Esophagus mucosa (tissue), 1 donor: Measurements from ENCODE around the gene SEPTIN8. TPM values are rescaled to one million over a fixed set of nuclear protein-coding genes. Genes with fewer than 3 reads are reported as not detected.

ENCODE experiments used
- ATAC-seq: fragments of 200-7000 bp; cut with Tn5 transposase; one replicate; pipeline ENCODE4 v1.9.1; 2020
- total RNA-seq: library from RNA; stranded (reverse); gene quantifications from one replicate; pipeline ENCODE4 v1.2.4, GENCODE V29; 2023
- donor health status: DM: yes; HTN: yes; CAD: no.

SEPTIN8 gene
- total RNA-seq, 1 donor from 2014 or later: 46.0 TPM

DNA sequence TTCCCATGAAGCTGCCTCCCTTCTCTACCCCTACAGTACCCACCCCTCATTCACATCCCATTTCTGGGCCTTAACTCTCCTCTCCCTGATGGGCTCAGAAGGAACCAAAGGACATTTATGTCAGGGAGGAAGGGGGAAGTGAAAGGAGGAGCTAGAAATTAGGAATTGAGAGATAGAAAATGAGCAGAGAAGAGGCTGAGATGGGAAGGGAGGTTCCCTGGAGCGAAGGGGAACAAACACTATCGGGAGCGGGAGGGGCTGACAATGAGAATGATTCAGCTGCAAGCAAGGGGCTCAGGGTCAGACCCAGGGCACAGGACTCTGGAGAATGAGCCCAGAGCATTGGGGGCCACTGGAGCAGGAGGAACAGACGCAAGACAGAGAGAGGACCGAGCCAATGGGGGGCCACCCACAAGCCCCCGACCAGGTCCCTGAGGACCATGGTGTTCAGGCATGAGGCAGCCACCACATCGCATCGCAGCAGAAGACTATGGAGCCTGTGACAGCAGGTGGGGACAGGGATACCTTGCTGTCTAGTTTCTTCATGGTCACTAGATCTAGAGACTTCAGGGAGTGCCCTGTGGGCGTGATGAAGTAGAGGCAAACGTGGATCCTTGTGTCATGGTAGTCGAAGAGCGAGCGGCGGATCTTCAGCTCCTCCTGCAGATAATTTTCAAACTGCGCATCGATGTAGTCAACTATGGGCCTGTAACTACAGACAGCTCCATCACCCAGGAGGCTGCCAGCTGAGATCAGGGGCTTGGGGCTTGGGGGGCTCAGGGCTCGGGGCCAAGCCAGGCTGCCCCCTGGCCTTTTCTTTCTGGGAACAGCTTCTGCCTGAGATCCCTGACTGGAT lies 13.6 kb downstream of the SEPTIN8 start:
- no peak for ATAC-seq

DNA sequence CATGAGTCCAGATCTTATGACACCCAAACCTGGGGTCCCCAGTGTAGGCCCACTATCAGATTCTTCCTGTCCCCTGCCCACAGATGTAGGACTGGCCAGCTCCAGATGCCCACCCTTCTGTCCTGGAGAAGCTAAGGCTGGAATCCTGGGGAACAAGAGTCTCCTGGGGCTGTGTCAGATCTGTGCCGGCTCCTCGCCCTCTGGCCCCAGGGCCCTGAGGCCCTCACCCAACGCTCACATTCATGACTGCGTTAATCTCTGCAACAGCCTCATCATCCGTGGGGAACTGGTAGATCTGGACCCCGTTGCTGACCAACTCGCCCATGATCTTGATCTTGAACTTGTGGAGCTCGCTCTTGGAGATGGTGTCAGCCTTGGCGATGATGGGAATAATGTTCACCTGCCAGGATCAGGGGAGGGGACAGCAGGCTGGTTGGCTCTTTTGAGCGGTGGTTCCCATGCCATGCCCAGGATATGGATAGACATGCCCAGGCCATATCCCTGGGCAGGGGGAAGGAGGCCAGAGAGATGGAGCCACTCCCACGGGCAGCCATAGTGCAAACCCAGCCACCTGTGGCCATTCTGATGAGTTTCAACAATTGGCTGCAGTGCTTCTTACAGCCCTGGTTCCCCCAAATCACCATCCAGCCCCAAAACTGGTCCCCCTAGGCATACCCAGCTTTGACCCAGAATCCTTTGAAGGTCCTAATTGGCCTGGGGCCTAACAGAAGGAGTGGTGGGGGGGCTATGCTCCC lies 14.6 kb downstream of the SEPTIN8 start:
- no peak for ATAC-seq

DNA sequence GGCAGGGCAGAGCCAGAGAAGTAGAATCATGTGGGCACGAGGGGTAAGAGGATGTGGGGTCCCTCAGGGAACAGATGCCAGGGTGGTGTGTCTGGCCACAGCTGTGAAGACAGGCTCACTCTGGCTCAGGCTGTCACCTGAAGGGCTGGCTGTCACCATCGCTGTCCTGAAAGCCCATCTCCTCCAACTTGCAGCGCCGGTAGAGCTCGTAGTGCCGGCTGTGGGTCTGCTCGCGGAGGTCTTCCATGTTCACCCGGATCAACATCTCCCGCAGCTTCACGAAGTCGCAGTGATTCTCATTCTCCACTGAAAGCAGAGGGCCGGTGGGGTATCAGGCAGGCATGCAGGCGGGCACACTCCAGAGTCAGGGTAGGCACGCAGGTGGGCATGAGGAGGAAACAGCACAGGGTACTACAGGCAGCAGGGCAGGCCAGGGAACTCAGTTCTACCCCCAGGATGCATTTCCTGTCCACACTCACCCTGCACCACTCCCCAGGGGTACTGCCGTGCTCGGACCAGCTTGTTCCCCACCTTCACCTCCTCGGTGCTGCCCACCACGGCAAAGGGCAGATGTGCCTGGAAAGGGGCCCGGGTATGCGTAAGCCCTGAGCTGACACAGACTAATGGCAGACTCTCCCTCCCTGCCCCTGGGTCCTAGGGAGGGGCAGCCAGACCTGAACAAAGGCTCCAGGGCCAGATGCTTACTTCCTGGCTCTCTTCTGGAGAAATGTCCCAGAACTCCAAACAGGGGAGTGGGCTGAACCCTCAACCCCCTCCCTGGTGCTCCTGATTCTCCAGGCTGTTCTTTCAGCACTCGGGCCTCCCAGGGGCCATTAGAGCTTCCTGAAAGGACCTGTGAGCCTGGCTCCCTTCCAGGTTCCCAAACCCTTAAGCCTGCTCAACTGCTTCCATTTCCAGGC lies 15.5 kb downstream of the SEPTIN8 start:
- no peak for ATAC-seq

DNA sequence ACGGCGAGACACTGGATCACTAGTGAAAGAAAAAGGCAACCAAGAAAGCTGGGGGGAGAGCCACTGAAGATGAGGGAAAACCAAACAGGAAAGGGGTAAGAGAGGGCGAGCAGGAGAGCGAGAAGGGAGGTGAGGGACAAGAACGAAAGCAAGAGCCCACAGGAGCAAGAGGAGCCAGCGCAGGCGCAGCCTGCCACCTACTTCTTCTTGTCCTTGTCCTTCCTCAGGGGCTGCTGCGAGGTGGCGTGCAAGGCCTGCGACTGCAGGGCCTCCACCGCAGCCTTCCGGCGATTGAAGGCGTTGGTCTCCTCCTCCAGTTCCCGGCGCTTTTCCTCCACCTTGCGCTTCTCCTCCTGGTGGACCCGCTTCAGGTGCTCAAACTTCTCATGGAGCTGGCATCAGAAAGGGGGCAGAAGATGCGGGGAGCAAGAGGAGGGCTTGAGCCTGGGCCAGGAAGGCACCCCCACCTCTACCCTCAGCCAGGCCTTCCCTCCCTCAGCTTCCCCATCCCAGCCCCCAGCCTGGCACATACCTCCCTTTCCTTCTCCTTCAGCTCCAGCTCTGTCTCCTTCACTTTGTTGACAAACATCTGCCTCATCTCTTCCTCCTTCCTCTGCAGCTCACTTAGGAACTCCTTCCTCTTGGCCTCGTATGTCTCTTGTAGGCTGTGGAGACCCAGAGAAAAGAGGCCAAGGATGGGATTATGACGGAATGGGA lies 16.3 kb downstream of the SEPTIN8 start:
- no peak for ATAC-seq

DNA sequence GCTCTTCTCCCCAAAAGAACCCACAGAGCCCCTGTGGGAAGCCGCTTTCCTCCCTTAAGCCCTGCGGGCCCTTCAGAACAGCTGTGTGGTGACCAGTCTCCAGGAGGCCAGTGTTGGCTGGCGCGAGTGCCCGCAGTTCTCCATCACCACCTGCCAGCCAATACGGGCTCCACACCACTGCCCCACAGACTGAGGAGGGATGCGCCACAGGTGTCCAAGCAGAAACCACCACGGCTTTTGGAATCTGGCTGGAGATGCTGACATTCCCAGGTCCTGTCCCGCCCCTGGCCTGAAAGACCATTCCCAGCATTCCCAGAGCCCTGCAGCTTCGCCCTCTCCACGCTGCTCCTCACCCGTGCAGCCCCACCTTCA lies 17.0 kb downstream of the SEPTIN8 start:
- ATAC-seq: no peak

DNA sequence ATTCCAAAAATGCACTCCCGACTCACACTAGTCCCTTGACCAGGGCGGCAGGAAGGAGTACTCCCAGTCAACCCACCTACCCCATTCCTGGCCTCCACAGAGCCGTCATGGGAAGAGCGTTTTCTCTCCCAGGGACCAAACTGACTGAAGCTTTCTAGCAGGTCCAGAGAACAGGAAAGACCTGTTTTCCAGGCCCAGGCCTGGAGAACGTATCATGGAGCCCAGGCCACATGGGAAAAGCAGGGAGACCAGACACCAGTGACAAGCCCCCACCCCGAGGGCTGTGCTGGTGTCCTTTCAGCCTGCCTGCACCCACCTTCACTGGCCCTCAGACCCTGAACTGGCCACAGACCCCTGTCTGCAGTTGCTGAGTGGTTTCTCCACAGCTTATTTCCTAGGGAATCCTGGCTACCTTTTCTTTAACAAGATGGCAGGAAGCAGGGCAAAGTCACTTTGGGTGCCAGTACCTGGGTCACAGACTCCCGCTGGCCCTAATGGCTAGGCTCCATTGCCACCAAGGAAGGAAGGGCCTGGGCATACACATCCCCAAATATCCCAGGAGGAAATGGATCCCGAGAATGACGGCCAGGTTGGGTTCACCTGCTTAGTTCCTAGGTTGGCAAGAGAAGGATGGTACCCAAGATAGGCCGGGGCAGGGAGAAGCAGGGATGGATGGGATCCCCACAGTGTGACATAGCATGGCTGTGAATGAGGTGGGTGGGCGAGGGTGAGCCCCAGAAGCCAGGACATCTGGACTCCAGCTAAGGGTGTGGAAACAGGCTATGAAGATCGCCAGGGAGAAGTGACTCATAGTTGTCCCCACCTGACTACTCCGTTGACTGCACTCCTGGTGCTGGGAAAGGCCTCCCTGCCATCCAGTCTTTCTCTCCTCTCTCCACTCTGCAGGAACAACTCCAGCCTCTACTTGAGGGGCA lies 17.7 kb downstream of the SEPTIN8 start:
- ATAC-seq: peak; percentile 21

DNA sequence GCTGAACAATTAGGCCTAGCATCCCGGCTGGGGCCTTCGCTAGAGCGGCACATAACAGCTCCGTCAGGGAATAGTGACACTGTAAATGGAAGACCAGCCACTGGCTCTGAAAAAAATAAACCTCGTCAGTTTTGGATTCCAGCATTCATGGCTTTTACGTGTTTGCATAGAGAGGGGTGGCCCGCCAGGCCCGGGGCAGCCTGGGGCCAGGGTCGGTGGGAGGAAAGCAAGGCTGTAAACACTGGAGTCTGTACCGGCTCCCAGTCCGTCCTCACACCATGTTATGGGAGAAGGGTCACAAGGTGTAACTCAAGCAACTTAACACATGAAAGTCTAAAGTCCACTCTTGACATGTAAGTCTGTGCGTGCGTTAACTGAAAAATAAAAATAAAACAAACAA lies 18.6 kb downstream of the SEPTIN8 start:
- ATAC-seq: no peak

DNA sequence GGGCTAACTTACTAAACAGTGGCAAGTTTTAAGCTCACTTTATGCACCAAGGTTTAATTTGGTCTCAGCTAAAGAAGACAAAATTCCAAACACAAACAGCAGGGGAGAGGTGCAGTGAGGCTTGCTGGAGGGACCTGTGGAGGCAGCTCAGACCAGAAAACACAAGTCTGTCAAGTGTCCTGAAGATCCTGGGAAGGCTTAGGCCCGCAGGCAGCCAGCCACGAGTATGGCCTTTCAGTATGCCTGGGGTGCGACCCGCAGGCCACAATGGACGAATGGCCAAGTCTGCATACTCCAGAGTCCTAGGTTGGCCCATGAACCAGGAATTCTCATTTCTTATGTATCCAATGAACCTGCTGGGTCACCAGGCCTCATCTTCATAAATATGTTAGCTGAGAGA lies 20.5 kb downstream of the SEPTIN8 start:
- no peak for ATAC-seq

DNA sequence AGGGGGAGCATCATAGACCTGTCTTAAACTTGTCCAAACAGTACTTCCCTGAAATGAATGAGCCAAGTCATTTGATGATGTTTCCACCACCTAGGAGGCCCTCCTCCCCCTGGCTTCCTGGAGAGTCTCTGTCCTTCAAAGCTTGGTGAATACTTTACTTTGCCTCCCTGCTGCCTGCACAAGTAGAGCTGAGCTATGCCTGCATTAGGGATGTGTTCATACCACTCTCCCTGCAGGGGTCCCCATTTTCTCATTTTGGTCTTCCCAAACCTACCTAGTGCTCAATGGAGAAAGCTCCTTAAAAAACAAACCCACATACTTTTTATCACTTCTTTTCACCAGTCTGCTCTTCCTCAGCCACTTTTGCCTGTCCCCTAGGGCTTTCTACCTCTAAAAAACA lies 22.1 kb downstream of the SEPTIN8 start:
- no peak for ATAC-seq

DNA sequence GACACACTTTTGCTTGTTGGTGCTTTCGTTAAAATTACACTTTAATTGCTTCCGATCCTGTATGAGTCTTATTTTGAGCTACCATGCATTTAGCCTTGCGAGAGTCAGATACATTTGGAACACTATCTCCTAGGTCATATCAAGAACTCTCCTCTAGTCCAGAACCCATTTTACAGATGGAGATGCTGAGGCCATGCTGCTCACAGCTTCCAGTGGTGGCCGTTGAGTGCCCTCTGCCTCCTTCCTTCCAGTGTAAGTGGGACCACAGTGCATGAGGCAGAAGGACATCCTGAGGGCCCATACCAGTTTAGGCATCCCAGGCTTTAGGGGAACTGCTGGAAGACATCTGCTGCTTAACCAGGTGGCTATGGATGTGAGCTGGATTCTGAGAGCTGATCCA lies 22.9 kb downstream of the SEPTIN8 start:
- ATAC-seq: no peak

DNA sequence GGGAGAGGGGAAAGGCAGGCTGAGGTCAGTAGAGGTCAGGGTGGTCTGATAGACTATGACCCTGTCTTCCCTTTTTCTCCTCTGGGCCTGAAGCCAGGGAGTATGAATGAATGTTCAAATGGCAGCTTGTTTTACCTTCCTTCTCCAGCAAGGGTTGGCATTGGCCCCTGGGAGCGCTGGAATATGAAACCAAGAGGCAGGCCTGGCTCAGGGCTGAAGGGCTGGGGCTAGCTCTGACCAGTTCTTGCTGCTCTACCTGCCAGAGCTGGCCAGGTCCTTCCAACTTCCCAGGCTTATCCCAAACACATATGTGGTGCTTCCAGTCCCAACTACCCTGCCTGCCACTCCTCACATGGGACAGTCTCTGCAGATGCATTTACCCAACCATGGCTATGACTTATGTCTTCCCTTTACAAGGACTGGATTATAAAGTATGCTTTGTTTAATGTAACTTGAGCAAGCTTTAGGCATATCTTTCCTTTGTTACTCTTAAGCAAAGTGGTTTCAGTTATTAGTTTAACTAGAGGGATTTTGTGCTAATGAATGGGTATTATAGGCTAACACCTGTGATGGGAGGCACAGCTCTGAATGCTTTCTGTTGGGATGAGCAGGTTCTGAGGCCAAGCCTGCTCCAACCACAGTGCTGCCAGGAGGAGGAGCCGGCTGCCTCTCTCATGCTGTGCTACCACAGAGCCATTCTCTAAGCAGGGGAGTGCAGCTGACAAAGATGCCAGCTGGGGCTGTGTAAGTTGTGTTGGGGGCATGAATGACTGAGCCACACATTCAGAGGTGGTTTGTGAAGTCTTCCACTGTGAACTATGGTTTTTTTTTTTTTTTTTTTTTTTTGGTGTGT lies 23.7 kb downstream of the SEPTIN8 start:
- ATAC-seq: peak; percentile 52

DNA sequence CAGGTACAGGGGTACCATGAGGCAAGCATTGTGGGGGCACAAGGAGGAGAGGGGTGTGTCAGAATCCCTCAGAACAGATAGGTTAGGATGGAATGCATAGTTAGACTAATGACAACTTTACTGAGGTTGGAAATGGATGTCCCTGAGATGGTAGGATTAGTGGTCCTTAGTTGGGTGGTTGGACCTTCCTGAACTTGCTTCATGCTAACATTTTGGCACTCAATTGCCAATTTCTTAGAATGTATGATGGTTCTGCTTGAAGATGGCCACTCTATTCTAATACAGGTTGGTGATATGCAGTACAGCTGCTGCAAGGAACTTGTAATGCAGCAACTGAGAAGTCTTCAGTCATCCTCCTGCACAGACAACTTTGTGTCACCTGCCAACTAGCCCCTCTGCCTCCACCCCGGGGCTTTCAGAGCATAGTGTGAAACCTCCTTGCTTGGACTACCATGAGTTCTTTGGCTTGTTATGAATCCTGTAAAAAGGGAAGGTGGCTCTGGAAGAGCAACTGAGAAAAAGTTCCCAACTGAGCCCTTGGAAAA lies 24.4 kb downstream of the SEPTIN8 start:
- no peak for ATAC-seq

DNA sequence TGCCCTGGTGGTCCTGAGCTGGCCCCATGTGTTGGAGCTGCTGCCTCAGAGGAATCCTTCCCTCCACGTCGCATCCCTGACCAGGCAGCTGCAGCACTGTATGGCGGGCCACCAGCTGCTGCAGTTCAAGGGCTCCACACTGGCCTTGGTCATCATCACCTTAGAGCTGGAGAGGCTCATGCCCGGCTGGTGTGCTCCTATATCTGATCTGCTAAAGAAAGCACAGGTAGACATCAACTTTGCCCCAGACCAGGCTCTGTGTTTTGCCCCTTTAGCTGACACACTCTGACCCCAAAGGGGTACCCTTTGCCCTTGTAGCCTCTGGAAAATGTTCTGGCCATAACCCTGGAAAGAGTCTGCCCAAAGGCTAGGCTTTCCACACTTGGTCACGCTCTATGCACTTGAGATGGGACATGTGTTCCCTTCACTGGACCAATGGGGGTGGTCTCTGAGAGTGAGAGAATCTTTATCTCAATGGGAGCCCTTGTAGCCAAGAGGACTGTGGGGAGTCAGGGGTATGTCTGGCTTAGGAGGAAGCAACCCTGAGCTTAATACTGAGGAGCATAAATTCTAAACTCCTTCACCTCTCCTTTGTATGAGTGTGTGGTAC lies 25.0 kb downstream of the SEPTIN8 start:
- ATAC-seq: no peak

DNA sequence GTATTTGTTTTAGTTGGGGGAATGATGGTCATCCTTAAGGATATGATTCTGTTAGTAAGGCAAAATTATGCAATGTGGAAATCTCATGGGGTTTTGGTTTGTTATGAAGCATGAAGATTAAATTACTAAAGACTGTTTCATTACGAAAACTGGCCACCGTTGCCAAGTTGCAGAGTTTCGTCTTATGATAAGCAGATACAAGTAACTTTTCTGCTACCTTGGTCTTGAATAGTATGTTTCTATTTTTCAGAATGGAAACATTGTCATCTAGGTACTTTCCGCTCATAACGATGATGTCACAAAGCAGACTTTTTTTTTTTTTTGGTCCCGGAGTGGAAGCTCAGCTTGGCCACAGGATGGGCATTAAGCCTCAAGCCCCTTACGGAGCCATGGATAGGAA lies 25.6 kb downstream of the SEPTIN8 start:
- ATAC-seq: no peak

DNA sequence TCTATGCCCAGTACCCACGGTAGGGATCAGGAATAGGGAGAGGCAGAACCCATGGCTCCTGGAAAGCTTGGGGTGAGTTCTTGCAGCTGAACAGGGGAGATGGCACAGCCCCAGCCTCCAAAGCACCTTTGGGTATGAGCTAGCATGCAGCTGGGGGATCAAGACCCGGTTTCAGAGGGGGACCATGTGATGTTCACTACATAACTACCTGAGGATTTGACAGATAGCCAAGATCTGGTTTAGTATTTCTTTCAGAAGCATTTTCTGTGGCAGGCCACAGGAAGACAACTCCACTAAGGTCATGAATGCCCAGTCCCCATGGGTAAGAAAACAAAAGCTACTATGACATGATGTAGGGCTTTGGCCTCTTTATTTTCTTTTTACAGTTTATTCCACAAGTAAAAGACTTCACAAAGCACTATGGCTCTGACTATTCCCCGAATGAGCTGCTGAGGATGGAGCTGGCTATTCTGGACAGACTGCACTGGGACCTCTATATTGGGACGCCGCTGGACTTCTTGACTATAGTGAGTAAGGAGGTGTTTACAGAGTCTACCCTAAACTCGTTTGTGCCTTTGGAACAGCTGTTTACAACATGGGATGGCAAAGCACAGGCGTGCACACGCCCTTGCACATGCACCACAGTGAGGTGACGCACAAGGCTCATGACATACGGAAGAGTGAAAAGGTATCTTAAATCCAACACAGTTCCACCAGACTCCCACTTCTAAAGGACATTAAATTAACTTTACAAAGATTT lies 26.4 kb downstream of the SEPTIN8 start:
- no peak for ATAC-seq

DNA sequence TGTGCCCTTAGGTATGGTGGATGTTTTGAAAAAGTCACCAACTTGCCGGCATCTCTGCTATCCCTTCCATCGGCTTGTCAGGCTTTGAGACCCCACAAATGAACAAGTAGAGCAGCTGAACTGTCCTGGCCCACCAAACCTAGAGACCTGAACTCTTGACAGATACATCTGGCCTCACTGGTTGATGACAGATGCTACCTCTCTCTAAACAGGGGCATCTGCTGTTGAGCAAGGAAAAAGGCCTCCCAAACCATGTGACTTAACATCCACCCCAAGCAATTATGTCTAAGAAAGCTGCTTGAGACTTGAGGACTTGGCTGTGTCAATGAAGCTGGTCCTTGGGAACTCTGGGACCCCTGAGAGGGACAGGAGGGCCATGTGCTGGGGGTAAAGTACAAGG lies 27.5 kb downstream of the SEPTIN8 start:
- no peak for ATAC-seq

DNA sequence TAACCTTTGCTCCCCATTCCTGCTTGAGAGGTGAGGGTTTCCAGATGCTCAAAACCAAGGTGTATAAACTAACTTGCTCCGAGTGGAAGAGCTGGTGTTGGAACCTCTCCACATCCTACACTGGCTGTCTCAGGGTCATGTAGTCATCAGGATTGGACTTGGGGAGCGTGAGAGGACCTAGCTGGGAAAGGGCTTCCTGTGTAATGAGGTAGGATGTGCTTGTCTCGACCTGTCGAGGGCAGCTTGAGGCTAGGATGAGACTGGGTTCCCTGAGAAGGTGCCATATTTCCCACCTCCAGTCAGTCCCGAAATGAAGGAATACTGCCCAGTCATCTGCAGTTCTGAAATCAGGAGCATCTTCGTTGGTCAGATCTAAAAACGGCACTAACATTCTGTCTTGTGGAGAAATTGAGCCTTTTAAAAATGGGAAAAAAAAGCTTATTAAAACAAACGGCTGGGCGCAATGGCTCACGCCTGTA lies 28.5 kb downstream of the SEPTIN8 start:
- no peak for ATAC-seq
